ENCODE measurements around the gene CACNG4.
"Not testable (repeated sequence)": the region's sequence is repeated elsewhere in the genome, so short reads cannot be mapped to it uniquely, and the experiment has no call there.

The CACNG4 gene

GRCh38 chr17:66971264-66971663 is 6.8 kb downstream of the CACNG4 start:
- TF ChIP-seq LEF1 (IDR thresholded peaks at IDR 0.05; ENCODE audit: borderline replicate concordance) = no peak
- no peak for TF ChIP-seq PKNOX1 (IDR thresholded peaks at IDR 0.05)
- no peak for DNase-seq (ENCODE audit: extremely low spot score)
- ChIA-PET POLR2A (no interaction called here), CTCF (no interaction called here)

- CTCF ChIA-PET = no interaction called here
- no peak for TF ChIP-seq FOXA1 (IDR thresholded peaks at IDR 0.05)
- TF ChIP-seq SP1 (IDR thresholded peaks at IDR 0.05) = no peak
- TF ChIP-seq FOXK2 (IDR thresholded peaks at IDR 0.05) = no peak
- no peak for TF ChIP-seq LEF1 (IDR thresholded peaks at IDR 0.05; ENCODE audit: borderline replicate concordance)
- no peak for TF ChIP-seq ARNT (IDR thresholded peaks at IDR 0.05)
- TF ChIP-seq TARDBP (IDR thresholded peaks at IDR 0.05) = no peak
- no peak for TF ChIP-seq L3MBTL2 (conservative IDR thresholded peaks at IDR 0.05)
- TF ChIP-seq CTBP1 (IDR thresholded peaks at IDR 0.05; ENCODE audit: borderline replicate concordance) = no peak
- TF ChIP-seq ELF4 (IDR thresholded peaks at IDR 0.05) = no peak
- TF ChIP-seq HDGF (IDR thresholded peaks at IDR 0.05; ENCODE audit: borderline replicate concordance) = no peak
- POLR2A ChIA-PET = no interaction called here
- no peak for DNase-seq (ENCODE audit: extremely low spot score)
Observed at GRCh38 chr17:66971730-66972441, 7.4 kb downstream of the CACNG4 start.

- CTCF ChIA-PET; POLR2A ChIA-PET; DNase-seq (ENCODE audit: extremely low spot score): not testable (repeated sequence)
Observed at GRCh38 chr17:66972442-66972830, 7.9 kb downstream of the CACNG4 start.

GRCh38 chr17:66975188-66975587 is 10.7 kb downstream of the CACNG4 start:
- DNase-seq (ENCODE audit: extremely low spot score) = no peak
- TF ChIP-seq ELF4 (IDR thresholded peaks at IDR 0.05) (no peak), FOXK2 (IDR thresholded peaks at IDR 0.05) (no peak), L3MBTL2 (conservative IDR thresholded peaks at IDR 0.05) (no peak), PKNOX1 (IDR thresholded peaks at IDR 0.05) (no peak), ARNT (IDR thresholded peaks at IDR 0.05) (no peak), NFRKB (IDR thresholded peaks at IDR 0.05) (no peak), SUZ12 (IDR thresholded peaks at IDR 0.05) (no peak), BHLHE40 (IDR thresholded peaks at IDR 0.05; ENCODE audit: borderline replicate concordance) (no peak), ZNF384 (IDR thresholded peaks at IDR 0.05) (no peak), TARDBP (IDR thresholded peaks at IDR 0.05) (no peak)
- CTCF ChIA-PET = interaction anchor here (0.6 to 0.8 kb wide), 3 partner anchors 28 to 247 kb away, joined by 3 read pairs; no protein-coding TSS in a partner anchor
- POLR2A ChIA-PET = no interaction called here

GRCh38 chr17:66975614-66976378 is 11.3 kb downstream of the CACNG4 start:
- CTCF ChIA-PET = interaction anchor here (0.6 to 0.8 kb wide), 3 partner anchors 28 to 248 kb away, joined by 3 read pairs; no protein-coding TSS in a partner anchor
- TF ChIP-seq PKNOX1 (IDR thresholded peaks at IDR 0.05) (peak; percentile 38; the same call in 1 of the 2 replicates), ELF4 (IDR thresholded peaks at IDR 0.05) (no peak)
- peak; percentile 50 for DNase-seq (ENCODE audit: extremely low spot score)
- POLR2A ChIA-PET = no interaction called here

- ChIA-PET CTCF (no interaction called here), POLR2A (no interaction called here)
- no peak for DNase-seq (ENCODE audit: extremely low spot score)
- TF ChIP-seq ARNT (IDR thresholded peaks at IDR 0.05) (no peak), L3MBTL2 (conservative IDR thresholded peaks at IDR 0.05) (no peak), SUZ12 (IDR thresholded peaks at IDR 0.05) (no peak), ELF4 (IDR thresholded peaks at IDR 0.05) (no peak), SP1 (IDR thresholded peaks at IDR 0.05) (no peak), TARDBP (IDR thresholded peaks at IDR 0.05) (no peak), LEF1 (IDR thresholded peaks at IDR 0.05; ENCODE audit: borderline replicate concordance) (no peak), HDGF (IDR thresholded peaks at IDR 0.05; ENCODE audit: borderline replicate concordance) (no peak), CTBP1 (IDR thresholded peaks at IDR 0.05; ENCODE audit: borderline replicate concordance) (no peak), BHLHE40 (IDR thresholded peaks at IDR 0.05; ENCODE audit: borderline replicate concordance) (no peak), FOXM1 (IDR thresholded peaks at IDR 0.05; ENCODE audit: borderline replicate concordance) (no peak), FOXK2 (IDR thresholded peaks at IDR 0.05) (no peak), PKNOX1 (IDR thresholded peaks at IDR 0.05) (no peak), FOXA1 (IDR thresholded peaks at IDR 0.05) (no peak), ZNF384 (IDR thresholded peaks at IDR 0.05) (no peak), NFRKB (IDR thresholded peaks at IDR 0.05) (no peak)
Observed at GRCh38 chr17:66976379-66976663, 11.8 kb downstream of the CACNG4 start.
